PFSK-1 (cell line): Measurements from ENCODE around the gene TCHP.

Experiments
- POLR2AphosphoS5 ChIP-seq: IDR thresholded peaks from 2 replicates; pipeline ENCODE4 v1.6.1; 2012; ENCODE audit warnings: low read depth, mild to moderate bottlenecking, control low read depth, low read length, moderate library complexity
- REST ChIP-seq, 2 experiments: IDR thresholded peaks; 2 replicates each; pipeline versions ENCODE4 v1.6.1 to v1.8.0; 2011 to 2012; ENCODE audit warnings: low read depth in 2 of 2, low read length in 2 of 2, control low read depth in 1 of 2, inconsistent platforms in 1 of 2, mild to moderate bottlenecking in 1 of 2, moderate library complexity in 1 of 2; ENCODE audit not compliant: insufficient read depth in 1 of 2
- SIN3A ChIP-seq: IDR thresholded peaks from 2 replicates; pipeline ENCODE4 v1.6.1; 2012; ENCODE audit warnings: mild to moderate bottlenecking, low read length, moderate library complexity, borderline replicate concordance; ENCODE audit not compliant: insufficient read depth
- TAF1 ChIP-seq: IDR thresholded peaks from 2 replicates; pipeline ENCODE4 v1.6.1; 2012; ENCODE audit warnings: low read length, control low read depth, borderline replicate concordance; ENCODE audit not compliant: insufficient read depth

GRCh38 chr12:109858764-109859163, 41.3 kb upstream of the TCHP start:
- no peak for TF ChIP-seq TAF1
- TF ChIP-seq POLR2AphosphoS5, result no peak
- TF ChIP-seq REST (IDR thresholded peaks at IDR 0.05; ENCODE audit: insufficient read depth in 1 of 2, low read depth in 2 of 2, low read length in 2 of 2), result no peak
- TF ChIP-seq SIN3A, result no peak
